Erythroblast (primary cell): ENCODE data around the gene ZSCAN10.

Experiments
- GATA1 ChIP-seq: IDR thresholded peaks from 2 replicates; pipeline ENCODE4 v1.6.1; 2011; ENCODE audit warnings: low read depth, mild to moderate bottlenecking, control low read depth, low read length, moderate library complexity
- POLR2A ChIP-seq: IDR thresholded peaks from 2 replicates; pipeline ENCODE4 v1.6.1; 2011; ENCODE audit warnings: mild to moderate bottlenecking, low read length

DNA sequence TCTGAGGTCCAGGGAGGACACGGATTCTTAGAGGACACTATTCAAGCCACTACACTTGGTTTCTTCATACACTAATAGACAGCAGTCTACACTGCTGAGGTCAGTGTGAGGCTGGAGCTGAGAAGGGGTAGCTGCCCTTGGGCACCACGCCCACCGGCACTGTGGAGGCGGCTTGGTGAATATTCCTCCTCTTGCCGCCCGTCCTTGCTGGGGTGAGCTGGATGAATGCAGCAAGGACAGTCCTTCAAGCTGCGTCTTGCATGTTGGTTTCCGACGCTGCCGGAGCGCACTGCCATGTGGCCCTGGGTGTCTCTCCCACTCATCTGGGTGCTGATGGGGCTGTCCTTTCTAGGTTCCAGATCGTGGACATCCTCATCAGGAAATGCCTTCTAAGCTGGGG is 15.9 kb upstream of the ZSCAN10 start:
- TF ChIP-seq GATA1 (no peak), POLR2A (no peak)
